ENCODE data around the gene SLC14A1. TPM values are rescaled to one million over a fixed set of nuclear protein-coding genes. Genes with fewer than 3 reads are reported as not detected.

The SLC14A1 gene
- total and polyA plus RNA-seq, 2 of the 4 experiments (the other 2 are of a cell fraction): 20.5 to 31.9 TPM

GRCh38 chr18:45764000-45764686 lies 40.2 kb downstream of the SLC14A1 start:
- Histone ChIP-seq H4K8ac (ENCODE audit: low read depth in 2 of 2, low read length in 2 of 2) (peak overlapping the region; percentile 76 to 85), H3K18ac (ENCODE audit: low read depth, low read length) (peak overlapping the region; percentile 91), H2AFZ (replicated peaks; ENCODE audit: low read length, poor library complexity) (peak overlapping the region; percentile 87), H2AK9ac (replicated peaks; ENCODE audit: low read depth, low read length, poor library complexity) (peak overlapping the region; percentile 38), H3K4me1 (ENCODE audit: control insufficient read depth, insufficient read depth, low read length) (peaks cover 16% of the 10 kb centered on the region), H2BK15ac (ENCODE audit: low read depth, low read length) (peak overlapping the region; percentile 96; the same call in 2 of the 3 replicates), H2BK120ac (ENCODE audit: low read depth, low read length) (peak overlapping the region; percentile 91), H3K36me3 (ENCODE audit: control insufficient read depth, insufficient read depth, low read length) (no peaks in the 10 kb centered on the region), H3K9ac (ENCODE audit: low read depth, low read length) (no peak overlapping the region), H3K14ac (replicated peaks; ENCODE audit: low read depth, low read length) (peak overlapping the region; percentile 87), H3K79me1 (ENCODE audit: low read depth in 1 of 2, low read length in 2 of 2) (peaks cover 0 to 3% of the 10 kb centered on the region in 2 experiments; a peak in 1 of 4 replicates), H3K27ac (ENCODE audit: insufficient read depth, low read length) (peak overlapping the region; percentile 26; the same call in 1 of the 2 replicates), H3K56ac (ENCODE audit: extremely low read depth, insufficient read depth, low read length) (no peak overlapping the region), H4K91ac (ENCODE audit: insufficient read depth, low read depth, low read length) (peak overlapping the region; percentile 92), H3K4me2 (ENCODE audit: low read depth, low read length) (no peak overlapping the region), H2BK5ac (ENCODE audit: low read depth, low read length, poor library complexity, severe bottlenecking) (peak overlapping the region; percentile 83), H2BK20ac (ENCODE audit: low read depth, low read length) (peak overlapping the region; percentile 93), H4K20me1 (ENCODE audit: insufficient read depth, low read length) (no peaks in the 10 kb centered on the region), H3K9me3 (ENCODE audit: control insufficient read depth, insufficient read depth, low read length) (no peaks in the 10 kb centered on the region), H3K27me3 (ENCODE audit: control insufficient read depth, insufficient read depth, low read length) (no peaks in the 10 kb centered on the region), H4K5ac (ENCODE audit: low read depth, low read length) (peak overlapping the region; percentile 87; the same call in 1 of the 2 replicates), H2AK5ac (ENCODE audit: low read depth, low read length) (peak overlapping the region; percentile 99), H3K4ac (ENCODE audit: low read depth, low read length) (peak overlapping the region; percentile 86), H3K4me3 (ENCODE audit: insufficient read depth, low read depth, low read length) (no peak overlapping the region), H3K23ac (ENCODE audit: low read depth, low read length) (peak overlapping the region; percentile 81; the same call in 1 of the 2 replicates), H3K9me1 (ENCODE audit: insufficient read depth, low read length) (peaks cover 20% of the 10 kb centered on the region; the same call in 1 of the 2 replicates)
- dilution Hi-C loops (cut with HindIII; ENCODE audit: low sequenced_read_pairs, unreplicated experiment) (no loop called here), in situ Hi-C loops (cut with MboI; ENCODE audit: low sequenced_read_pairs) (no loop called here), intact Hi-C loops (cut with micrococcal nuclease) (no loop called here)
- peak; percentile 67 for DNase-seq
- CTCF ChIA-PET: interaction anchor here (0.7 kb wide), 1 partner anchor 42 kb away, joined by 3 read pairs; no protein-coding TSS in a partner anchor
- POLR2A ChIA-PET (ENCODE audit: unreplicated experiment): interaction anchor here (0.6 to 1.1 kb wide), 2 partner anchors 38 to 516 kb away, joined by 3 to 5 read pairs; no protein-coding TSS in a partner anchor
- 0% methylated on average over 1 of the region's 3 CpGs; no CpG with 5 or more reads in 1 of the 2 experiments for WGBS, 2 experiments (ENCODE audit: extremely low coverage in 2 of 2, insufficient read length in 1 of 2)
- no peak; the same call in none of the 2 replicates for ATAC-seq (ENCODE audit: low read depth)
- TF ChIP-seq SMC3 (IDR thresholded peaks at IDR 0.05; ENCODE audit: low read depth, low read length) (no peak), CEBPB (IDR thresholded peaks at IDR 0.05; ENCODE audit: low read depth, low read length) (no peak), RCOR1 (IDR thresholded peaks at IDR 0.05; ENCODE audit: insufficient replicate concordance, low read length) (no peak), MAZ (IDR thresholded peaks at IDR 0.05; ENCODE audit: borderline replicate concordance, low read depth, low read length) (no peak), RFX5 (IDR thresholded peaks at IDR 0.05; ENCODE audit: low read depth, low read length) (no peak), CHD1 (IDR thresholded peaks at IDR 0.05; ENCODE audit: low read depth, low read length) (no peak)
- BruUV-seq (replicated peaks): no TSS peak
